HG03342 (cell line): ENCODE results near the gene ZNF569.
"Not testable (repeated sequence)": the region's sequence is repeated elsewhere in the genome, so short reads cannot be mapped to it uniquely, and the experiment has no call there.

Experiments used
- ATAC-seq: cut with Tn5 transposase; IDR thresholded peaks from one replicate; pipeline ENCODE4 v1.9.1; 2021; ENCODE audit warnings: mild to moderate bottlenecking, moderate library complexity; ENCODE audit not compliant: unreplicated experiment

Gene ZNF569

DNA sequence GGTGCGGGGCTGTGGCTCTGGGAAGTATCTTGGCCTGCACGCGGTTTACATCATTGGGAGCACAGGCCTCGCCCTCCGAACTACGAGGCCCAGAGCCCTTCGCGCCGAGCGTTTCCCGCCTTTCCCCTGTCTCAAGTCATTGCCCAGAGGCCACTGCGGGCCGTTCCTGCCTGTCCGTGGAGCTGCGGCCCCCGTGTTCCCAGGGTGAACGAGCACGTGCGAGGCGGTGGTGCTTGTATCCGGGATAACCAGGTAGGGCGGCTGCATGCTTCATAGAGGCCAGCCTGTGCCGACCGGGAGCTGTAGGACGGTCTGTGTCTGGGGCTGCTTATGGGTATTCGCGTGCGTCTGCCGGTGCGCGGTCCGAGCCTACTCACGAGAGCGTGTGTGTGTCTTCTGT, 63.8 kb downstream of the ZNF569 start:
- ATAC-seq: no peak

DNA sequence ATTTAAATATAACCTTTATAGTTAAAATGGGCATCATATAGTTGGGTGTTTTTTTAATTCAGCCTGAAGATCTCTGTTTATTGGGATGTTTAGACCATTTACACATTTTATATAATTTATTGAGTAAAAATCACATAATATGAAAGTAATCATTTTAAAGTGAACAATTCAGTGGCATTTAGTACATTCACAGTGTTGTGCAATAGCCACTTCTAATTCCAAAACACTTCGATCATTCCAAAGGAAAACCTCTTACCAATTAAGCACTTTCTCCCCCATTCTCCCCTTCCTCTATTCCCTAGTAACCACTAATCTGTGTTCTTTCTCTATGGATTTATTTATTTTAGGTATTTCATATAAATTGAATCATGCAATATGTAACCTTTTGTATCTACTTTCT, 66.2 kb downstream of the ZNF569 start:
- no peak for ATAC-seq

DNA sequence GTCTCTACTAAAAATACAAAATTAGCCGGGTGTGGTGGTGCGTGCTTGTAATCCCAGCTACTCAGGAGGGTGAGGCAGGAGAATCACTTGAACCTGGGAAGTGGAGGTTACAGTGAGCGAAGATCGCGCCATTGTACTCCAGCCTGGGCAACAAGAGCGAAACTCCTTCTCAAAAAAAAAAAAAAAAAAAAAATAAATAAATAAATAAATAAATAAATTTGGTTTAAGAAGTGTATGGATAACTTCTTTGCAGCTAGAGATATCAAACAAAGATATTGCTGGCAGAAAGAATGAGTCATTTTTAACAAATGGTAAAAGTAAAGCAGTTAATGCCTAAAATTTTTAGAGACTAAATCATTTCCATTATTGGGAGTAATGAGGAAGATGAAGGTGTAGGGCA, 75.8 kb downstream of the ZNF569 start:
- ATAC-seq: not testable (repeated sequence)

DNA sequence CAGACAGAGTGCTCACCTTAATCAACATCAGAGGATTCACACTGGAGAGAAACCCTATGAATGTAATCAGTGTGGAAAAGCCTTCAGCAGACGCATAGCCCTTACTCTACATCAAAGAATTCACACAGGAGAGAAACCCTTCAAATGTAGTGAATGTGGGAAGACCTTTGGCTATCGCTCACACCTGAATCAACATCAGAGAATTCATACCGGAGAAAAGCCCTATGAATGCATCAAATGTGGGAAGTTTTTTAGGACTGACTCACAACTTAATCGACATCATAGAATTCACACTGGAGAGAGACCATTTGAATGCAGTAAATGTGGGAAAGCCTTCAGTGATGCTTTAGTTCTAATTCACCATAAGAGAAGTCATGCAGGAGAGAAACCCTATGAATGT, 78.0 kb downstream of the ZNF569 start:
- ATAC-seq: no peak

DNA sequence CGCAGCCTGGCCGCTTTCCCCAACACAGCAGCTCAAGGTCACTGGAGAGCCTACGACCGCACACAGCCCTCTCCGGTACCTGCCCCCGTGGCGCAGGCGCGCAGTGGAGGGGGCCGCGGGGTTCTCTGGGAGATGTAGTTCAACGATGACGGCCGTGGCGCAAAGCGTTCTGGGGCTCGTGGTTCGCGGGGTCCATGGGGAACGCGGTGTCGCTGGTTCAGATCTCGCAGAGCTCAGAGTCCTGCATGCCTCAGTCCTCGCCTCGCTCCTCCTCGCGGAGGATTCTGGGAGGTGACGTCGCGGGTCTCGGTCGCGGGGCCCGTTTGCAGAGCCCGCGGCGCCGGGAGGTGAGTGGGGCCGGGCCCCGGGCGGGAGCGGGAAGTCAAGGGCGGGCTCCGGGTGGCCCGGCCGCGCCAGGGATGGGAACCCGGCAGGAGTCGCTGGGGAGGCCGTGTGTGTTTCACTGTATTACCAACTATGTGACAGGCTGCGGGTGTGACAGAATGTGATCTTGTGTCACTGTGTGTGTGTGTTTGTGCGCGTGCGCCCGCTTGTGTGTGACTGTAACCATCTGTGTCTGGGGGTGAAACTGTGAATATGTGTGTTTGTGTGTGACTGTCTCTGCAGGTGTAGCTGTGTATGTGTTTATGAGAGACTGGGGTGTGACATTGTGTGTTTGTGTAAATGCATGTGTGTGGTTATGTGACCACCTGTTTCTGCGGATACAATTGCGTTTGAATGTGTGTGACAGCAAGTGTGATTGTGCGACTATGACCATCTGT, 96.2 kb downstream of the ZNF569 start, which contains the start of gene ZNF527:
Gene ZNF527, plus strand, starts transcription at position 220 of the 782 bp plus-strand sequence. CDS start 3,100 bp downstream, outside the sequence.
- ATAC-seq: peak; percentile 89

DNA sequence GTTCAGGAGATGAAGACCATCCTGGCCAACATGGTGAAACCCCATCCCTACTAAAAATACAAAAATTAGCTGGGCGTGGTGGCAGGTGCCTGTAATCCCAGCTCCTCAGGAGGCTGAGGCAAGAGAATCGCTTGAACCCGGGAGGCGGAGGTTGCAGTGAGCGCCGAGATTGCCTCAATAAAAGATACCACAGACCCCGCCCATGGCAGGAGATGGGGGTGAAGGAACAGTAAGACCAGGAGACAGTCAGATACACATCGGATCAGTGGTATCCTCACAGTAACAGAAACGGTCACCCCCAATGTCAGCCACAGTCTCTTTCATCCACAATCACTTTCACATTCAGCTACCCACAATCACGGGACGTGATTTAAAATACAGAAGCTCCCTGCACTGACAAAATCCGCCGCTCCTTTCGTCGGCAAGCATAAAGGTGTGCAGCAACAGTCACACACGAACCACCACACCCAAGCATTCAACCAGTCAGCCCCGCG, 96.8 kb downstream of the ZNF569 start:
- ATAC-seq: peak; percentile 27

DNA sequence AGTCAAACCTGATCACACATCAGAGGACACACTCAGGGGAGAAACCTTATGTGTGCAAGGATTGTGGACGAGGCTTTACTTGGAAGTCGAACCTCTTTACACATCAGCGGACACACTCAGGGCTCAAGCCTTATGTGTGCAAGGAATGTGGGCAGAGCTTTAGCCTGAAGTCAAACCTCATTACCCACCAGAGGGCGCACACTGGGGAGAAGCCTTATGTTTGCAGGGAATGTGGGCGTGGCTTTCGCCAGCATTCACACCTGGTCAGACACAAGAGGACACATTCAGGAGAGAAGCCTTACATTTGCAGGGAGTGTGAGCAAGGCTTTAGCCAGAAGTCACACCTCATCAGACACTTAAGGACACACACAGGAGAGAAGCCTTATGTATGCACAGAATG, 104.5 kb downstream of the ZNF569 start:
- no peak for ATAC-seq

DNA sequence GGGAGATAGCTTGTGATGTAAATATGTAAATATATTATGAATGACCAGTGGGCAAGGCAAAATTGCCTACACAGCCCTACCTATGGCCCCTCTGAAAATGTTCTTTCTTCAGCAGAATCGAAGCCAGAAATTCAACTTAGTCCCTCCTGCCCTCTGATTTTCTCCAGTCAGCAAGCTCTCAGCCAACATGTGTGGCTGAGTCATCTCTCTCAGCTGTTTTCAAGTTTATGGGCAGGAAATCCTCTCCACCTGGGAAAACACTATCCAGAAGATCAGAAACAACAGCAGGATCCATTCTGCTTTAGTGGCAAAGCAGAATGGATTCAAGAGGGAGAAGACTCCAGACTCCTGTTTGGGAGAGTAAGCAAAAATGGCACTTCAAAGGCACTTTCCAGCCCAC, 105.2 kb downstream of the ZNF569 start:
- ATAC-seq: no peak
